ENCODE data around the gene STRIP2.
"Not testable (repeated sequence)": the region's sequence is repeated elsewhere in the genome, so short reads cannot be mapped to it uniquely, and the experiment has no call there.

STRIP2 gene

GRCh38 chr7:129523924-129524323 lies 89.7 kb downstream of the STRIP2 start:
- DNase-seq (ENCODE audit: low spot score) = no peak
- TF ChIP-seq, protein P1, sequence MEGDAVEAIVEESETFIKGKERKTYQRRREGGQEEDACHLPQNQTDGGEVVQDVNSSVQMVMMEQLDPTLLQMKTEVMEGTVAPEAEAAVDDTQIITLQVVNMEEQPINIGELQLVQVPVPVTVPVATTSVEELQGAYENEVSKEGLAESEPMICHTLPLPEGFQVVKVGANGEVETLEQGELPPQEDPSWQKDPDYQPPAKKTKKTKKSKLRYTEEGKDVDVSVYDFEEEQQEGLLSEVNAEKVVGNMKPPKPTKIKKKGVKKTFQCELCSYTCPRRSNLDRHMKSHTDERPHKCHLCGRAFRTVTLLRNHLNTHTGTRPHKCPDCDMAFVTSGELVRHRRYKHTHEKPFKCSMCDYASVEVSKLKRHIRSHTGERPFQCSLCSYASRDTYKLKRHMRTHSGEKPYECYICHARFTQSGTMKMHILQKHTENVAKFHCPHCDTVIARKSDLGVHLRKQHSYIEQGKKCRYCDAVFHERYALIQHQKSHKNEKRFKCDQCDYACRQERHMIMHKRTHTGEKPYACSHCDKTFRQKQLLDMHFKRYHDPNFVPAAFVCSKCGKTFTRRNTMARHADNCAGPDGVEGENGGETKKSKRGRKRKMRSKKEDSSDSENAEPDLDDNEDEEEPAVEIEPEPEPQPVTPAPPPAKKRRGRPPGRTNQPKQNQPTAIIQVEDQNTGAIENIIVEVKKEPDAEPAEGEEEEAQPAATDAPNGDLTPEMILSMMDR (IDR thresholded peaks at IDR 0.05; ENCODE audit: extremely low read depth, missing control alignments) = no peak

DNA sequence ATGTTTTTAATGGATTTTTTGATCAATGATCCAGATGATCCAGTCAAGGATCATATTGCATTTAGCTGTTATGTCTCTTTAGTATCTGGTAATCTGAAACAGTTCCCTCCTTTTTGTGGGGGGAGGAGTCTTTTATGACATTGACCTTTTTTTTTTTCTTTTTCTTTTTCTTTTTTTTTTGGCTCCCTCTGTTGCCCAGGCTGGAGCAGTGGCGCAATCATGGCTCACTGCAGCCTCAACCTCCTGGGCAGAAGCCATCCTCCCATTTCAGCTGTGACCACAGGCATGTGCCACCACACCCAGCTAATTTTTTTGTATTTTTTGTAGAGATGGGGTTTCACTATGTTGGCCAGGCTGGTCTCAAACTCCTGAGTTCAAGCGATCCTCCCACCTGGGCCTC lies 90.2 kb downstream of the STRIP2 start:
- not testable (repeated sequence) for DNase-seq (ENCODE audit: low spot score)

- no peak for DNase-seq (ENCODE audit: low spot score)
- TF ChIP-seq, protein P1 (IDR thresholded peaks at IDR 0.05; ENCODE audit: extremely low read depth, missing control alignments) = no peak
These were observed 91.1 kb downstream of the STRIP2 start for GRCh38 chr7:129525225-129525862.

DNA sequence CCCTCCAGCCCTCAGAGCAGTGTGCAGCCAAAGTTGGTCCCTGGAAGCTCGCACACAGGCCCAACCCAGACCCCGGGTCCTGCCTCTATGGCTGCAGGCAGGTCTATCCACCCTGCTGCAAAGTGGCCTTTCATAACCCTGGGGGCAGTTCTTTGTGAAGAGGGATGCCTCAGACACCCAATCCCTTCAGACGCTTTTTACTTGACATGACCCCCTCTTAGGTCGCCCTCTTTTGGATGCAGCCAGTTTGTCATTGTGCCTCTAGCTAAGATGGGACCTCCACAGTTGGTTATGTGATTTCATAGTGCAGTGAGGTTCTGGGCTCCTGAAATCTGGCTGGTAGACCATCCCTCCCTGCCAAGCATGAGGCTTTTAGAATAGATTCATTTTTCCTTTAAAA lies 95.4 kb downstream of the STRIP2 start:
- DNase-seq (ENCODE audit: low spot score) = no peak
- TF ChIP-seq, protein P1 (IDR thresholded peaks at IDR 0.05; ENCODE audit: extremely low read depth, missing control alignments) = no peak

- no peak for DNase-seq (ENCODE audit: low spot score)
- TF ChIP-seq, protein P1 (IDR thresholded peaks at IDR 0.05; ENCODE audit: extremely low read depth, missing control alignments) = no peak
These were observed 96.7 kb downstream of the STRIP2 start for GRCh38 chr7:129530795-129531391.

GRCh38 chr7:129531721-129532120 lies 97.5 kb downstream of the STRIP2 start:
- TF ChIP-seq, protein P1 (IDR thresholded peaks at IDR 0.05; ENCODE audit: extremely low read depth, missing control alignments) = no peak
- no peak for DNase-seq (ENCODE audit: low spot score)

GRCh38 chr7:129532375-129532774 lies 98.1 kb downstream of the STRIP2 start:
- TF ChIP-seq, protein P1 (IDR thresholded peaks at IDR 0.05; ENCODE audit: extremely low read depth, missing control alignments) = no peak
- DNase-seq (ENCODE audit: low spot score) = no peak

- DNase-seq (ENCODE audit: low spot score) = not testable (repeated sequence)
These were observed 100.5 kb downstream of the STRIP2 start for GRCh38 chr7:129534558-129535274.
